Activated CD8-positive, alpha-beta memory T cell treated with anti-CD3 and anti-CD28 coated beads, Interleukin-2, amount 50 U/mL, for 24 hours (primary cell): ENCODE data around the gene SPEF2.
"Not testable (repeated sequence)": the region's sequence is repeated elsewhere in the genome, so short reads cannot be mapped to it uniquely, and the experiment has no call there.

Experiments
- DNase-seq: peaks from one replicate; pipeline ENCODE4 v3.0.0-alpha.2; 2020; ENCODE audit errors: extremely low read depth

The SPEF2 gene

GRCh38 chr5:35651002-35651756 lies 33.5 kb downstream of the SPEF2 start:
- DNase-seq: peak; percentile 26

DNA sequence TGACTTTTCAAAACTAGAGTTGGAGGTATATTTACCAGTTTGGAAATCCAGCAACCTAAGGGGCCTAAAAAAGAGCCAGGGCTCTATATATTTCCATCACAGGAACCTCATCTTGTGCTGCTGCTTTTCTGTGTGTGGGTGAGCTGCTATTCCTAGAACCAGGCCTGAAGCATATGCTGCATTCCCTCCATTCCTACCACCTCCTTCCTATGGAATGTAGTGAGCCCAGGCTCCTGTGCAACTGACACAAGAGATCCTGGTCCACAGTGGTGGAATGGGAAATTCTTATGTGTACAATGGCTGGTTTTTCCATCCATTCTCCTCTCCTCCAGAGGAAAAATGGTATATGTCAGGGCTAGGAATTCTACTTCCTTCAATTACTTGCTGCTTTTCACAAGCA lies 39.1 kb downstream of the SPEF2 start:
- DNase-seq: no peak

- DNase-seq: no peak
These were observed 40.2 kb downstream of the SPEF2 start for GRCh38 chr5:35657877-35658276.

GRCh38 chr5:35659556-35659955 lies 41.9 kb downstream of the SPEF2 start:
- DNase-seq: no peak

- no peak for DNase-seq
These were observed 42.8 kb downstream of the SPEF2 start for GRCh38 chr5:35660451-35660850.

GRCh38 chr5:35664584-35664983 lies 46.9 kb downstream of the SPEF2 start:
- DNase-seq: no peak

GRCh38 chr5:35665096-35665495 lies 47.4 kb downstream of the SPEF2 start:
- DNase-seq: no peak

DNA sequence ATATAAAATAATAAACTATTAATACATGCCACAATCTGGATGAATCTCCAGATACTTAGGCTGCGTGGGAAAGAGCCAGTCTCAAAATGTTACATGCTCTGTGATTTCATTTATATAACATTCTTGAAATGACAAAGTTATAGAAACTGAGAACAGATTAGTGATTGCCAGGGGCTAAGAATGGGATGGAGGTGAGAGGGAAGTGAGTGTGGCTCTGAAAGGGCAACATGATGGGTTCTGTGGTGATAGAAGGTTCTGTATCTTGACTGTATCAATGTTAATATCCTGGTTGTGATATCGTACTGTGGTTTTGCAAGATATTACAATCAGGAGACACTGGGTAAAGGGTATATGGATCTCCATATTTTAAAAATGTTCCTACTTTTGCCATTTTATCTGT lies 50.7 kb downstream of the SPEF2 start:
- no peak for DNase-seq

GRCh38 chr5:35668794-35669193 lies 51.1 kb downstream of the SPEF2 start:
- DNase-seq: no peak

DNA sequence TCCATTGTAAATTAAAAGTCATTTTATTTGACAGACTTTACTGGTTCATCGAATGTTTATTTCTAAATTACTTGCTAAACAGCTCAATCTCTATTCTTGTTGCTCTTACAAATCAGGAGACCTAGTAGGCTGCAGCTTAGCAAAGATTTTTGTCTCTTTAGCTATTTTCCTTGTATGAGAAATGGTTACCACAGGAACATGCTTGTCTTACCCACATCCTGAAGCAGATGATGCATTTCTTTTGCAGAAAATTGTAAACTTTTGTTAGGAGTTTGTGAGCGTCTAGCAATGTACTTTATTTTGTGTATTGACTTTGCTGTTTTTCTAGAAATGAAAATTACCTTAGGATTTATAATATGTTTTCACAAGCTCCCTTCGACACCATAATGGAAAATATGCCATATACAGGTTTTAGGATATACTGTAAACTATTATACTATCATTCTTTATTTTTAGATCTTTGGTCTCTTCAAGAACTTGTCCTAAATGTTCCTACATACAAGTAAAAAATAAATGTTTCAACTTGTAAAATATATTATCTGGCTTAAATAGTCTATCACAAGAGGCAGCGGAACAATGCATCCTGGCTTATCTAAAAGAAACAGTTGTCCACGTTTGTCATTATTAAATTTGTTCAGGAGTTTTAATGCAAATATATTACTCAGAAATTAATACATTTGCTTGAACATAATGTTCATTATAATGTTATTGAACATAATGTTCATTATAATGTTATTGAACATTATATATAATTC lies 54.1 kb downstream of the SPEF2 start:
- DNase-seq: no peak

DNA sequence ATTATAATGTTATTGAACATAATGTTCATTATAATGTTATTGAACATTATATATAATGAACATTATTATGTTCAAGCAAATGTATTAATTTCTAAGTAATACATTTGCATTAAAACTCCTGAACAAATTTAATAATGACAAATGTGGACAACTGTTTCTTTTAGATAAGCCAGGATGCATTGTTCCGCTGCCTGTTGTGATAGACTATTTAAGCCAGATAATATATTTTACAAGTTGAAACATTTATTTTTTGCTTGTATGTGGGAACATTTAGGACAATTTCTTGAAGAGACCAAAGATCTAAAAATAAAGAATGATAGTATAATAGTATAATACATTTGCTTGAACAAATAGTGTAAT lies 54.6 kb downstream of the SPEF2 start:
- DNase-seq: not testable (repeated sequence)

GRCh38 chr5:35672995-35673394 lies 55.3 kb downstream of the SPEF2 start:
- peak; percentile 5 for DNase-seq

GRCh38 chr5:35674049-35674448 lies 56.4 kb downstream of the SPEF2 start:
- DNase-seq: no peak

- no peak for DNase-seq
These were observed 57.7 kb downstream of the SPEF2 start for GRCh38 chr5:35675392-35675791.

DNA sequence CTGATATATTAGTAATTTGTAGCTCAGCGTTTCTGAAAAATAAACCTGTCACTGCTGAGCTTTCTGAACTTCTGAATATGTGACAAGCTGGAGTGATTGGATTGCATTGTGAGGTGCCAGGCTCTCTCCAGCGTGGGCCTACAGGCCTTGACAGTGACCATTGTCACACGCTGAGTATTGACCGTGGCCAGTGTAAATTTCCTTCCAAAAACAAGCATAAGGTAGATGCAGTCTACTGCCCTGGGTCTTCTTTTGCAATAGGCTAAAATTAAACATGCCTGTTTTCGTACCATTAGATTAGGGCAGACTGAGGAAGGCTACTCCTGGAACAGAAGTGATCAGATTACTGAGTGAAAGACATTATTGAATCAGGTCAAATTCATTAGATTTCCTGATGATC lies 60.2 kb downstream of the SPEF2 start:
- no peak for DNase-seq

DNA sequence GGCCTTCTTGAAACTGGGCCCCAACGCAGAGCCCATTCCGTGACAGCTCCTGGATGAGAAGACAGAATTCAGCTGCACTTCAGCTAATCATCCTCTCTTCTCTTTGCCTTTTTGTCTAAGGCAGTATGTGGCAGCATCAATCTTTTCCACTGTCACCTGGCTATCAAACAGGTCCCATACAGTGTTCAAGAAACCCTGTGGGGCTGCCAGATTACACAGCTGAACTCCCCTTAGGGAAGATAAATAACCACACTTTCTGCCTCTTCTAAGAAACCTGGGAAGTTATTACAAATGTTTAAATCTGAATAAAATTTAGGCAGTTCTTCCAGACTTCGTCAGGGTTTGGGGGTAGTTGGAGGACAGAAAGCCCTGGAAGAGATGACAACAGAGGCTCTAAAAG lies 61.0 kb downstream of the SPEF2 start:
- DNase-seq: no peak

- no peak for DNase-seq
These were observed 61.7 kb downstream of the SPEF2 start for GRCh38 chr5:35679357-35679756.

GRCh38 chr5:35681911-35682310 lies 64.2 kb downstream of the SPEF2 start:
- DNase-seq: no peak

DNA sequence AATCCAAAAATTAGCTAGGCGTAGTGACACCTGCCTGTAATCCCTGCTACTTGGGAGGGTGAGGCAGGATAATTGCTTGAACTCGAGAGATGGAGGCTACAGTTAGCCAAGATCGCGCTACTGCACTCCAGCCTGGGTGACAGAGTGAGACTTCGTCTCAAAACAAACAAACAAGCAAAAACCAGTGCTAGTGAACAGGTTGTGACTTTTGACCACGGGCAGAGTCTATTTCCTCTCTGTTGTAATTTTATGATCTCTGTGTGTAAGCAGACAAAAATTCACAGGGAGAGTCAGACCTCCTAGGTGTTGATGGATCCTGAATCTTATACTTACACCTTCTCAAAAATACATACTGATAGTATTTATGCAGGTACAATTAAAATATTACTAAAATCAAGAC lies 65.8 kb downstream of the SPEF2 start:
- DNase-seq: no peak

GRCh38 chr5:35685161-35685560 lies 67.5 kb downstream of the SPEF2 start:
- no peak for DNase-seq

DNA sequence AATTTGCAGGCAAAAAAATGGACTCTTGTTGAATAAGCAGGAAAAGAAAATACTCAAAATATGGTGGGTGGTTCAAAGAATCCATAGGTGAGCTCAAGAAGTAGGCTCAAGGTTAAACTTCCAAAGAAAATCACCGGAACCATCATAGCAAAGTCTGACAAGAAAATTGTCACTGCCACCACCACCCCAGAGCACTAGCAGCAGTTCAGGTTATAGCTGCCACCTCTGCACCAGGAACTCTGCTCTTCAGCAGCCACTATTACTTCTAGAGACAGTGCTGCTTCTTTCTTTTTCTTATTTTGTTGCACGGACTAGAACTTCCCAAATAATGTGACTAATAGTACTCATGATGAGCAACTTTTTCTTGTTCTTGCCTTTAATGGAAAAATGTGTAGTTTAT lies 70.3 kb downstream of the SPEF2 start:
- DNase-seq: no peak

DNA sequence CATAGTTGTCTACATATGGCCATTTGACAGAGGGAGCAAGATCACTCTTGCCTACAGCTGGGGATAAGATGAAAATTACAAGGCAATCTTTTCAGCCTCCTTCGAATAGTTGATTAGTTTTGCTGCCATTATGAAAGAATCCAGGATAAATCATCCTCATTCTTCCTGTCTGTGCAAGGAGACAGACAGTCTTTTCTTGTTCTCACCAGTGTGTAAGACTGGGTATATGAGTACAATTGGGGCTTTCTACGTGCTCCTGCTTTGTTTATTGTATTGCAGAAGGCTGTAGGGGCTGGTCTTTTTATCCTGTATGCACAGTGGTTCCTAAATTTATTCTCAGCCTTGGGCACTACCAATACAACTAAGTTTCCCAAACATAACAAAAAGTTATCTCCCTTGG lies 76.8 kb downstream of the SPEF2 start:
- no peak for DNase-seq

GRCh38 chr5:35698047-35698808 lies 80.6 kb downstream of the SPEF2 start:
- DNase-seq: no peak
